Activated naive CD8-positive, alpha-beta T cell treated with anti-CD3 and anti-CD28 coated beads for 36 hours (primary cell): Measurements from ENCODE around the gene VRK2. TPM values are rescaled to one million over a fixed set of nuclear protein-coding genes. Genes with fewer than 3 reads are reported as not detected.
A peak's percentile ranks its signal among the peaks of the same experiment; 100 is the strongest.

Experiments
- DNase-seq: peaks from one replicate; pipeline ENCODE4 v3.0.0; 2021
- H3K27ac Mint-ChIP-seq: one replicate; pipeline ENCODE4 v1.8.0; 2022; ENCODE audit warnings: mild to moderate bottlenecking, moderate library complexity, mixed read lengths
- H3K27me3 Mint-ChIP-seq: one replicate; pipeline ENCODE4 v1.8.0; 2022; ENCODE audit warnings: mild to moderate bottlenecking, mixed read lengths
- H3K36me3 Mint-ChIP-seq: one replicate; pipeline ENCODE4 v1.8.0; 2021; ENCODE audit warnings: mild to moderate bottlenecking, mixed read lengths
- H3K4me1 Mint-ChIP-seq: one replicate; pipeline ENCODE4 v1.8.0; 2021; ENCODE audit warnings: mixed read lengths
- H3K4me3 Mint-ChIP-seq: one replicate; pipeline ENCODE4 v1.8.0; 2022; ENCODE audit warnings: mild to moderate bottlenecking, moderate library complexity, mixed read lengths
- H3K9me3 Mint-ChIP-seq: one replicate; pipeline ENCODE4 v1.8.0; 2022; ENCODE audit warnings: mixed read lengths
- total RNA-seq, 2 experiments: library from RNA; stranded (reverse); gene quantifications; one replicate each; pipeline ENCODE4 v1.2.3, GENCODE V29; 2021

The VRK2 gene
- total RNA-seq, 2 experiments from 2014 or later = 21.8 to 24.0 TPM

DNA sequence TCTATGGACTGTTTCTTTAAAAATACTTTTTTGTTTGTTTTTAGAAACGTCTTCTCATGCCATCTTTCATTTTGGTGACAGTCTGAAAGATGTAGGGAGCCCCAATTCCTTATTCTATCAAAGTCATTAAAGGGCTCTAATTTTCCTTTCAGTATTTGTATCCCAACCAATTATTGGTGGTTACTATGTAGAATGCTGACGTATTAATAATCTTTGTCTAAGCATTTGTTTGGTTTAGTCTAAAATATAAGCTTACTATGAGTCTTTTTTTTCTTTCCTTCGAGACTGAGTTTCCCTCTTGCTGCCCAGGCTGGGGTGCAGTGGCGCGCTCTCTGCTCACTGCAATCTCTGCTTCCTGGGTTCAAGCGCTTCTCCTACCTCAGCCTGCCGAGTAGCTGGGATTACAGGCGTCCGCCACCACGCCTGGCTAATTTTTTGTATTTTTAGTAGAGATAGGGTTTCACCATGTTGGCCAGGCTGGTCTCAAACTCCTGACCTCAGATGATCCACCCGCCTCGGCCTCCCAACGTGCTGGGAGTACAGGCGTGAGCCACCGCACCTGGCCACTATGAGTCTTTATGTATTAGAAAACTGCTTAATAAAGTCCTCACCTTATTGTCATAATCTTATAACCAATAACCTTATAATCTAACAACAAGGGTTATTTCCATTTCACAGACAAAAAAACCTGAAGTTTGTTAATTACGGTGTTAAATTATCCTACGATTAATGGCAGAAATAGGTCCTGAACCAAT is 849 bp upstream of the VRK2 start:
- Mint-ChIP-seq H3K4me1 (peaks cover 43% of the 10 kb centered on the region), H3K36me3 (peaks cover 20% of the 10 kb centered on the region), H3K27me3 (no peaks in the 10 kb centered on the region), H3K27ac (peak overlapping the region; percentile 96), H3K4me3 (peak overlapping the region; percentile 85), H3K9me3 (no peaks in the 10 kb centered on the region)
- DNase-seq = no peak

DNA sequence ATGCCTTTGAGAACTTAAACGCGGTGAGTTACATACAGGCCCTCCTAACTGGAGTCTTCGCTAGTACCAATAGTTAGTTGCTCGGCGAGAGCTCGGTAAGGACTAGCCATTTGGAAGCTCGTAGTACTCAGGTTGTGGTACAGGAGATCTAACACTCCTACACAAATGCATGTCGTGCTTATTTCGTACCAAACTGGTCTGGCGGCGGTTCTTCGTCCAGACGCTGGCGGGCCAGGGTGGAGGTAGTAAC is 346 bp upstream of the VRK2 start:
- Mint-ChIP-seq H3K4me1 (peaks cover 43% of the 10 kb centered on the region), H3K4me3 (peak overlapping the region; percentile 85), H3K9me3 (no peaks in the 10 kb centered on the region), H3K27ac (peak overlapping the region; percentile 96), H3K36me3 (peaks cover 20% of the 10 kb centered on the region), H3K27me3 (no peaks in the 10 kb centered on the region)
- no peak for DNase-seq

DNA sequence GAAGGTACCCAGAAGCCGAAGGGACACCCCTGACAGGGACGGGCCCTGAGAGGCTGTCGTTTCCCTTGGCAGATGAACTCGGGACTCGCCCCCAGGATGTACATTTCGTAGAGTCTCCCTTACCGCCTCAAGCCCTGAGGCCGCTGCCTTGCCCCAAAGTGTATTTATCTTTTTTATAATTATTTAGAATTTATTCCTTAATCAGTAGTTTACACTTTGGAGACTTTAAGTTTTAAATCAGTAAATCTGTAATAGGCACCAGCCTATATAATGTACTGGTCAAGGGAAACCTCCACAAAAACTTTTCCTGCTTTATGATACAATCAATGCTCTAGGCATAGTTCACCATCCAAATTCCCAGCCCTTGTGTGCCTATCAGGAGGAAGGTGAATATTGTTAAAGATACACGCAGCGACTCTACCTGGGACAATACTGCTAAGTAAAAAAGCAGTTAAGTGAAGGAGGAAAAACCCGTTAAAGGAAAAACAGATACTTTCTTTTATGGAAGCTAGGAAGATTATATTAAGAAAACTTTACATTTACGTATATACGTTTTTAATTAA is 848 bp downstream of the VRK2 start:
- Mint-ChIP-seq H3K4me3 (peak overlapping the region; percentile 85), H3K27me3 (no peaks in the 10 kb centered on the region), H3K36me3 (peaks cover 25% of the 10 kb centered on the region), H3K9me3 (no peaks in the 10 kb centered on the region), H3K4me1 (peaks cover 45% of the 10 kb centered on the region), H3K27ac (peak overlapping the region; percentile 96)
- DNase-seq = no peak

DNA sequence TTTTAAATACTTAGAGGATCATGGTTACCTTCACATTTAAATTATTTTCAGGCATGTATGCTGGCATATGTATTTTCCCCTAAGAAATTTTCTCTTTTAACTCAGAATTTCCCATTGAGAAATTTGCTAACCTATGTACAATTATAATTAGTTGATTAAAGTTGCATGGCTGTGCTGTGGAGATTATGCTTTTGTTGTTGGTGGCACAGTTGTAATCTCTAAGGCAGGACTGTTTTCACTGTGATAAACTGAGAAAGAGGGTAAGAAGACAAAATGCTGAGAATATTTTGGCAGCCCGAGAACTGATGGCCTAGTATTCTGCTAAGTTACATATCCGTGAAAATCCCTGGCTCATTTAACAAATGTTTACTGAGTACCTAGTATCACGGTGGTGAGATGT is 1.4 kb downstream of the VRK2 start:
- no peak overlapping the region for H3K27ac Mint-ChIP-seq
- no peak for DNase-seq
- no peaks in the 10 kb centered on the region for H3K27me3 Mint-ChIP-seq
- H3K4me3 Mint-ChIP-seq = peak overlapping the region; percentile 74
- H3K36me3 Mint-ChIP-seq = peaks cover 25% of the 10 kb centered on the region
- H3K9me3 Mint-ChIP-seq = no peaks in the 10 kb centered on the region
- peaks cover 40% of the 10 kb centered on the region for H3K4me1 Mint-ChIP-seq

DNA sequence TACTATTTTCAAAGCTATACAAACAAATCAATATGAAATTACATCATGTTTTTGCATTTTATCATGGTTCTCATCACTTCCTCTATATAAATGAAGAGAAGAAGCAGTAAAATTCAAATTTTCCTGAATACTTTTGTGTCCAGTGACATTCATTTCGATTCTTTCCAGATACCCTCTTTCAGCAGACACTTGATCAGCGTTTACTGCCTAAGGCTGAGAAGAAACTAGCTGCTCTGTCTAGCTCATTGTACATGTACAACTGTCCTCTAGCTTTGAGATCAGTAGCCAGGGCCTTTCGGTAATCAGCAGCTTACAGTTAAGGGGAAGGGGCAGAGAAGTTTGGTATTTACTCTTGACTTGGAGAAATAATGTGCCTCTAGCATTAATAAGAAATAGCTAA is 4.8 kb downstream of the VRK2 start:
- Mint-ChIP-seq H3K36me3 (peaks cover 18% of the 10 kb centered on the region), H3K9me3 (no peaks in the 10 kb centered on the region), H3K4me3 (no peak overlapping the region), H3K27me3 (no peaks in the 10 kb centered on the region), H3K27ac (no peak overlapping the region), H3K4me1 (peaks cover 18% of the 10 kb centered on the region)
- DNase-seq = no peak

DNA sequence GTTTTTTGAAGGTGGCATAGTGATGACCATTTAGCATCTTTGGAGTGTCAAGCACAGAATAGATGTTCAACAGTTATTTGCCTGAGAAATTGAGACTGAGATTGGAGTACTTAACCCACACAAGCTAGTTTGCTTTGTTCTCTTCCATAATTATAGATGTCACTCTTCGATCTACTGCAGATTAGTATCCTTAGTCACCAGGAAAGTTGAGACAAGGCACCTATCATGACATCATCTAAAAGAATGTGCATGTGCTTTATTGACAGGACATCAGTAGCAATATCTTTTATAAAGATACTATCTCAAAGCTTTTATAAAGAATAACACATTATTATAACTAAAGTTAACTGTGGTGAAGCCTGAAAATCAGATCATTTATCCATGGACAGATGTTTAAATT is 6.4 kb downstream of the VRK2 start:
- H3K27me3 Mint-ChIP-seq = no peaks in the 10 kb centered on the region
- no peak overlapping the region for H3K4me3 Mint-ChIP-seq
- no peaks in the 10 kb centered on the region for H3K9me3 Mint-ChIP-seq
- H3K36me3 Mint-ChIP-seq = peaks cover 27% of the 10 kb centered on the region
- peaks cover 21% of the 10 kb centered on the region for H3K4me1 Mint-ChIP-seq
- no peak overlapping the region for H3K27ac Mint-ChIP-seq
- DNase-seq = no peak

DNA sequence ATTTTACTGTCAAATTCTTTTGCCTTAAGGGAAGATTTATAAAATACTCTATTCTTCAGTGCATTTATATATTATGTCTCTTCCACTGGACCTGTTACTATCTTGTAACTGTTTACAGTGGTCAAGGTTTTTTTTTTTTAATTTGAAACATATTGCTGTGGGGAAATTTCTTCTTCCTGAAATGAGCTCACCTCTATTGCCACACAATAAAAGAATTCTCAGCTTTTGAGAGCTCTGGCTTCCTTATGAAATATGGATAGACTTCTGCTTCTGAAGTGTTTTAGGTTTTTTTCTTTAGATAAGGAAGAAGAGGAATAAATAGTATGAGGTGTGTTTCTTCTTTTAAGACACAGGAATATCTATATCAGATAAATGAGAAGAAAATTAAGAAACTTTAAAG is 7.7 kb downstream of the VRK2 start:
- DNase-seq = no peak
- no peak overlapping the region for H3K4me3 Mint-ChIP-seq
- H3K27ac Mint-ChIP-seq = no peak overlapping the region

DNA sequence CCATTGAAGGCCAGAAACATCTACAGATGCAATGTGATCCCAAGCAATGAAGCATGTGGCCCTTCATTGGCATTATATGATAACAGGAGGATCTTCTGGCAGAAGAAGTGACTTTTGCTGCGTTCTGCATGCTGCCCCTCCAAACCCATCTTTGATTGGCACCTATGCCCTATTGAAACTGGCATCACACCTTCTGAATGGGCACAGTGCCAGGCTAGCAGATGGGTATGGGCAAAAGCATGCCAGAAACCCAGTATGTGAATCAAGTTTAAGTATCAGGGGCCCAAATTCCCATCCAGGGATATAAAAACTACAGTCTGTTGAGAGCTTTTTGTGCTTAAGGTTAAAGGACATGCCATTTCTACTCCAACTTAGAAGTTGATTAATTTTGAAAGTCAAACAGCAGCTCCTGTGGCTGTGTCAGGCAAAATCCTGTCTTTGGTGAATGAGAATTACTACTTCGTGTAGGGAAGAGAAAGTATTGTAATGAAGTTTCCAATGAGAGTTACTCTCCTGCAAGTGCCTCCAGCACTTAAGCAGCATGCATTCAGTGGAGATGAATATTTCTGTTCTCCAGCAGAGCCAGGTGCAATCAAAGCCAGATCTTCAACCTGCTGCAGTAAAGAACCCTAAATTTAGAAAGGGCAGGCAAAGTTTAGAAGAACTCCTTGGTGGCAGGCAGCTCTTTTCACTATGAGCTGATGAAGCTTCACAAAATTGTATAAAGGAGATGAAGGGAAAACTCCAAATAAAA is 8.6 kb downstream of the VRK2 start:
- H3K27ac Mint-ChIP-seq = no peak overlapping the region
- DNase-seq = no peak
- H3K4me1 Mint-ChIP-seq = peaks cover 9% of the 10 kb centered on the region
- H3K27me3 Mint-ChIP-seq = no peaks in the 10 kb centered on the region
- peaks cover 23% of the 10 kb centered on the region for H3K36me3 Mint-ChIP-seq
- H3K4me3 Mint-ChIP-seq = no peak overlapping the region
- H3K9me3 Mint-ChIP-seq = no peaks in the 10 kb centered on the region

More for the DNA sequence above, 7.7 kb downstream of the VRK2 start:
- no peaks in the 10 kb centered on the region for H3K9me3 Mint-ChIP-seq
- H3K36me3 Mint-ChIP-seq = peaks cover 23% of the 10 kb centered on the region
- H3K27me3 Mint-ChIP-seq = no peaks in the 10 kb centered on the region
- peaks cover 11% of the 10 kb centered on the region for H3K4me1 Mint-ChIP-seq

DNA sequence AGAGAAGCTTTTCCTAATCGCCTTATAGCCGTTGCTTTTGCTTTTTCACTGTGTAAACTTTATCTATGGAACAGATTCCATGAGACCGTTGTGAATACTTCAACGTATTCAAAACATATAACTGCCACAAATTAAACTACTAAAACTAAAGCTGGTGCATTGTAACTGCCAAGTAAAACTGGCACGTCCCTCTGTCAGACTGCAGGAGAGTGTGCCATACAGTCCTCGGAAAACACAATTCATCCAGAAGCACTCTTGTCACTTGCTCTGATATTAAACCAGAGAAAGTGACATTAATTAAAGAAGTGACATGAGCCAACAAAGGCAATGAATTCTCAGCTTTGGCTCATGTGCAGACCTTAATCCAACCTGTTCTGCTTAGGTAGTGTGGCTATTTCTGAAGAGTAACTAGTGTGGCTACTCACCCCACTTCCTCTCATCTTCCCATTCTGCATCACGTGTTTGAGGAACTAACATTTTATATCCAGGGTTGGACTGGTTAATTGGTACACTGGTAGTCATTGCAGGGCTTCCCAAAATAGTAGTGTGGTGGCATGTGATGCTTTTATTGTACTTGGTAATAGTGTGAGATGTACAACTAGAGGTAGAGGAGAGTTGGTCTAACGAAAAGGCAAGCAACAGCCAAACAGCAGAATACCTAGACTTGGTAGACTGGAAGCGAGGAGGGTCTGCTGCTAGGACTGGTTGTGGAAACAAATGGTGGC is 9.7 kb downstream of the VRK2 start:
- Mint-ChIP-seq H3K27ac (no peak overlapping the region), H3K4me1 (peaks cover 9% of the 10 kb centered on the region), H3K27me3 (no peaks in the 10 kb centered on the region), H3K4me3 (no peak overlapping the region), H3K36me3 (peaks cover 24% of the 10 kb centered on the region), H3K9me3 (no peaks in the 10 kb centered on the region)
- DNase-seq = no peak

DNA sequence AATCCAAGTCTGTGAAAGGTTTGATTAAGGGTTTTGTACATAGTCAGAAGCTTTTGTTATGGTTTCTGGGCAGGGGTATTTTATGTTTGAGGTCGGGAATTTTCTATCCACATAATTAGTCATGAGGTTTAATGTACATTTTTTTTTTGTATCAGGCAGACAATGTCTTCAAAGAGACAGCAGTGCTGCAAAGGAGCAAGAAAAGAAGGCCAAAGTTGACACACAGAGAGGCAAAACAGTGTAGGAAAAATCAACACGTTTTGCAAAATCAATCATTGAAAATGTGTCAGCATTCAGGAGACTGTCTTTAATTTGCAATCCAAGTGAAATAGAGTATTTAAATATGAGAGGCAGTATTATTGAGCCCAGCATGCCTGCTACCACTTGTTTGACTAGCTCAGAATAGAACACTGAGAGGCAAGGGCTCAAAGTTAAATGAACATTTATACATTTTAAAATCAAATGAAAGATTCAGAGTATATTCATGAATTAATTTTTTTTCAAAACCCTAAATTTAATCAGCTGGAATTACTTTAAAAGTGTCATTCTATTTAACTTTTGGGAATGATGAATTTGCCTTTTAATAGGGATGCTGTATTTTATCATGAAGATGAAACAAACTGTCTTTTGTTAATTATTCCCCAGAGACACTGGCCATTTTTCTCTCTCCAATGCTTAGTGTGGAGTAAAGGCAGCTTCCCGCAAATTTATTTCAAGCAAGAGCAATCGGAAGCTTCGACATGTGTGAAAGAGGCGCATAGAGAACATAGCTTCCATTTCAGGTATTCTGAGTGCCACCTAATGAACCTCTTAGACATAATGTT is 11.3 kb downstream of the VRK2 start:
- Mint-ChIP-seq H3K4me1 (peaks cover 14% of the 10 kb centered on the region), H3K9me3 (no peaks in the 10 kb centered on the region), H3K4me3 (no peak overlapping the region), H3K27ac (no peak overlapping the region), H3K27me3 (no peaks in the 10 kb centered on the region), H3K36me3 (peaks cover 23% of the 10 kb centered on the region)
- DNase-seq = no peak

DNA sequence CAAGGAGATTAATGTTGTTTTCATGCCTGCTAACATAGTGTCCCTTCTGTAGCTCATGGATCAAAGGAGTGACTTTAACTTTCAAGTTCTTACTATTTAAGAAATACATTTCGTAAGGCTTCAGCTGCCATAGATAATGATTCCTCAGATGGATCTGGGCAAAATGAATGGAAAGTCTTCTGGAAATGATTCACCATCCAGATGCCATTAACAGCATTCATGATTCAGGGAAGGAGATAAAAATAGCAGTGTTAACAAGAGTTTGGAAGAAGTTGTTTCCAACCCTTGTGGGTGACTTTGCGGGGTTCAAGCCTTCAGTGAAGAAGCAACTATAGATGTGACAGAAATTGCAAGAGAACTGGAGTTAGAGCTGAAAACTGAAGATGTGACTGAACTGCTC is 17.0 kb downstream of the VRK2 start:
- no peak overlapping the region for H3K4me3 Mint-ChIP-seq
- H3K27me3 Mint-ChIP-seq = no peaks in the 10 kb centered on the region
- peaks cover 23% of the 10 kb centered on the region for H3K36me3 Mint-ChIP-seq

DNA sequence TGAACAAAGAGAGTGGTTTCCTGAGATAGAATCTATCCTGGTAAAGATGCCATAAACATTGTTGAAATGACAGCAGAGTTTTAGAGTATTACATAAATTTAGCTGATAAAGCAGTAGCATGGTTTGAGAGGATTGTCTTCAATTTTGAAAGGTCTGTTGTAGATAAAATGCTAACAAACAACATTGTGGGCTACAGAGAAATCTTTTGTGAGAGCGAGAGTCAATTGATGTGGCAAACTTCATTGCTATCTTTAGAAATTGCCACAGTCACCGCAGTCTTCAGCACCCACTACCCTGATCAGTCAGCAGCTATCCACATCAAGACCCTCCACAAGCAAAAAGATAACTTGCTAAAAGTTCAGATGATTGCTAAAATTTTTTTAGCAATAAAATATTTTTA is 17.5 kb downstream of the VRK2 start:
- H3K27me3 Mint-ChIP-seq = no peaks in the 10 kb centered on the region
- H3K4me3 Mint-ChIP-seq = peak overlapping the region; percentile 25
- H3K27ac Mint-ChIP-seq = peak overlapping the region; percentile 55
- DNase-seq = peak; percentile 13
- peaks cover 26% of the 10 kb centered on the region for H3K4me1 Mint-ChIP-seq
- peaks cover 6% of the 10 kb centered on the region for H3K9me3 Mint-ChIP-seq
- peaks cover 27% of the 10 kb centered on the region for H3K36me3 Mint-ChIP-seq

More for the DNA sequence above, 17.0 kb downstream of the VRK2 start:
- H3K27ac Mint-ChIP-seq = no peak overlapping the region
- DNase-seq = no peak
- peaks cover 26% of the 10 kb centered on the region for H3K4me1 Mint-ChIP-seq
- peaks cover 6% of the 10 kb centered on the region for H3K9me3 Mint-ChIP-seq

DNA sequence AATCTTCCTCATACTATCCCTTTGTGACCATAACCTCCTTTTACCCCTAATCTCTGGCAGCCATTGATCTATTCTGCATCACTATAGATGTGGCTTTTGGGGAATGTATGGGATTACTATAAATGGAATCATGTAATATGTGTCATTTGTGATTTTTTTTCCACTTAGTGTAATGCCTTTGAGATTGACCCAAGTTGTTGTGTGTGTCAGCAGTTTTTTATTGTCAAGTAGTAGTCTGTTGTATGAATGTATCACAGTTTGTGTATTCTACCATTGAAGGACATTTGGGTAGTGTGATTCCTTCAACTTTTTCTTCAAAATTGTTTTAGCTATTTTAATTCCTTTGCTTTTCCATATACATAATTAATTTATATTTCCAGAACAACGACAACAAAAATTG is 18.6 kb downstream of the VRK2 start:
- no peak for DNase-seq
- H3K9me3 Mint-ChIP-seq = peaks cover 6% of the 10 kb centered on the region
- no peaks in the 10 kb centered on the region for H3K27me3 Mint-ChIP-seq
- H3K36me3 Mint-ChIP-seq = peaks cover 32% of the 10 kb centered on the region
- H3K4me1 Mint-ChIP-seq = peaks cover 26% of the 10 kb centered on the region
- H3K27ac Mint-ChIP-seq = no peak overlapping the region
- no peak overlapping the region for H3K4me3 Mint-ChIP-seq

DNA sequence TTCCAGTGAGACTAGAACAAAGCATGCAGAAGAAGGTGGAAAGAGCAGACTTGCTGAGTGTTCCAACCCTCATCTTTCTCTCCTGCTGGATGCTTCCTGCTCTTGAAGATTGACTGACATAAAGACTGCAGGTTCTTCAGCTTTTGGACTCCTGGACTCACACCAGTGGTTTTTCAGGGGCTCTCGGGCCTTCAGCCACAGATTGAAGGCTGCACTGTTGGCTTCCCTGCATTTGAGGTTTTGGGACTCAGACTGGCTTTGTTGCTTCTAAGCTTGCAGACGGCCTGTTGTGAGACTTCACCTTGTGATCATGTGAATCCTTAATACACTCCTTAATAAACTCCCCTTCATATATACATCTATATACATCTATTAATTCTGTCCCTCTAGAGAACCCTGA is 20.4 kb downstream of the VRK2 start:
- peaks cover 33% of the 10 kb centered on the region for H3K36me3 Mint-ChIP-seq
- H3K9me3 Mint-ChIP-seq = peaks cover 6% of the 10 kb centered on the region
- H3K27ac Mint-ChIP-seq = no peak overlapping the region
- no peak for DNase-seq
- no peaks in the 10 kb centered on the region for H3K27me3 Mint-ChIP-seq
- H3K4me3 Mint-ChIP-seq = no peak overlapping the region
- peaks cover 26% of the 10 kb centered on the region for H3K4me1 Mint-ChIP-seq
